LNCaP clone FGC (cell line): ENCODE data around the gene RALGDS.
"Not testable (repeated sequence)": the region's sequence is repeated elsewhere in the genome, so short reads cannot be mapped to it uniquely, and the experiment has no call there.

Experiments
- DNase-seq: peaks from one replicate; pipeline ENCODE4 v3.0.0-alpha.2; 2011; ENCODE audit warnings: low read depth
- H3K4me3 ChIP-seq: 2 replicates; pipeline ENCODE4 v1.5.1; 2011; ENCODE audit warnings: mild to moderate bottlenecking, low read depth, low read length, control low read depth
- CTCF ChIP-seq: IDR thresholded peaks from 2 replicates; pipeline ENCODE4 v1.5.1; 2012; ENCODE audit warnings: mild to moderate bottlenecking; ENCODE audit not compliant: control insufficient read depth, insufficient read depth; ENCODE audit errors: extremely low read depth

Gene RALGDS

GRCh38 chr9:133088146-133088750 is 32.8 kb downstream of the RALGDS start:
- TF ChIP-seq CTCF: no peak

GRCh38 chr9:133087429-133088145 is 33.5 kb downstream of the RALGDS start:
- DNase-seq: no peak
- no peak for TF ChIP-seq CTCF
- H3K4me3 ChIP-seq: no peak overlapping the region

More at GRCh38 chr9:133088146-133088750, 32.8 kb downstream of the RALGDS start:
- H3K4me3 ChIP-seq: no peak overlapping the region
- DNase-seq: no peak

- no peak overlapping the region for H3K4me3 ChIP-seq
- DNase-seq: no peak
- no peak for TF ChIP-seq CTCF
Measured at GRCh38 chr9:133086894-133087293, 34.1 kb downstream of the RALGDS start.

- H3K4me3 ChIP-seq: not testable (repeated sequence)
Measured at GRCh38 chr9:133086212-133086860, 34.7 kb downstream of the RALGDS start.

GRCh38 chr9:133083688-133084087 is 37.4 kb downstream of the RALGDS start:
- H3K4me3 ChIP-seq, DNase-seq: not testable (repeated sequence)

More at GRCh38 chr9:133086212-133086860, 34.7 kb downstream of the RALGDS start:
- not testable (repeated sequence) for DNase-seq

- not testable (repeated sequence) for H3K4me3 ChIP-seq, DNase-seq
Measured at GRCh38 chr9:133081957-133082644, 38.9 kb downstream of the RALGDS start.

GRCh38 chr9:133080786-133081779 is 40.0 kb downstream of the RALGDS start:
- DNase-seq, H3K4me3 ChIP-seq: not testable (repeated sequence)

GRCh38 chr9:133080161-133080560 is 40.9 kb downstream of the RALGDS start:
- TF ChIP-seq CTCF: no peak

More at GRCh38 chr9:133080161-133080560, 40.9 kb downstream of the RALGDS start:
- no peak overlapping the region for H3K4me3 ChIP-seq
- DNase-seq: no peak
